Hypothalamus (tissue), 51 donors: ENCODE data around the gene GPC6.

Experiments used
- DNase-seq, 51 donors: peaks; one replicate each; lab custom pipeline; 2025; lab: John Stamatoyannopoulos, UW

GPC6 gene

DNA sequence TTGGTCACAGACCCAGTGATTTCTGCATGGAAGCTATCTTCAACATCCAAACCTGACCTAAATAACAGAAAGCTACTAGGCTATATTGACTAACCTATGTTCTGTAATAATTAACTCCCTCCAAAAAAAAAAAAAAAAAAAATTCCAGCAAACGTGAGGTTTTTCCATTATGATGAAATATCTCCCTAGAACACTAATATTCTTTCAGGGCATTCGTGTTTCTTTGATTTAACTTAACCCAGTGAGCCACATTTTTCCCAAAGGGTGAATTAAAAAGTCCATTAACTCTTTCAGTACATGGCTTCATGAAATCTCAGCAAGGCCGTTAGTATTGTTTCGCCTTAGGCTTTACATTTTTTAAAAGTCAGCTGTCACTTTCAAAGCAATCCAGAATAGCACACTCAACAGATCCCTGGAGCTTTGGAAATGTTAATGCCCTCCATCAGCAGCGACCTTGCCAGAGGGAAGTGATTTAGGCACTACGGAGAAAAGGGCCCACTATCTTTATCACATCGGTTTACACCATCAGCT lies 1077.1 kb downstream of the GPC6 start:
- DNase-seq = no peak

DNA sequence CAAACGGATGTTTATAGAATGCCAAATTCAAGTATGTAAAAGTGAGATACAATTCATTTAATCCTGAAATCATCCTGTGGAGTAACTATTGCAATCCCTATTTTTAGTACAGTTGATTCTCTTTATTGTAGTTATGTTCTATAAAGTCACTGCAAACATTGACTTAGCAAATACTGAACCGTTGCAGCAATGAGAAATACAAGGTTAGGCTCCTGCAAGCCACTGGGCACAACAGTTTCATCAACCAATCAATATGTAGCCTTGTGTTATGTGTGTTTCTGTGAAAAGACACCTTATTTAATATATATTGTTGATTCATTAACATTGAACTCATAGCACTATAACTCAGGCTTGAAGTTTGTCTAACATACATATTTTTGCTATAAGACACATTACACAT lies 1078.4 kb downstream of the GPC6 start:
- no peak for DNase-seq

DNA sequence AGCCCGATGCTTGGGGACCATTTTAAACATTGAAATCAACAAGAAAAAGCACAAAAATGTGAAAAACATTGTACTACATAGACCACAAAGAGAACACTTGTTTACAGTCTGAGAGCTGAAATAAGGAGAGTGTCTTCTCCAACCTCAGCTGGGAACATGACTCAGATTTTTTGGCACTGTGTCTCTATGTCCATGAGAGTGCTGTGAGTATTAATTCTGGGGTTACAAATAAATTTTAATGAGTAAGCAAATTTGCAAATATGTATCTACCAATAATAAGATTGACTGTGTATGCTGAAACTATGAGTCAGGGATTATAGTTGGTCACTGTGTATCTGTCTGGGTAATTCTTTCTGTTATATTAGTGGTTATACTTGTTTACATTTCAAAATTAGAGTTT lies 1078.9 kb downstream of the GPC6 start:
- DNase-seq = no peak

DNA sequence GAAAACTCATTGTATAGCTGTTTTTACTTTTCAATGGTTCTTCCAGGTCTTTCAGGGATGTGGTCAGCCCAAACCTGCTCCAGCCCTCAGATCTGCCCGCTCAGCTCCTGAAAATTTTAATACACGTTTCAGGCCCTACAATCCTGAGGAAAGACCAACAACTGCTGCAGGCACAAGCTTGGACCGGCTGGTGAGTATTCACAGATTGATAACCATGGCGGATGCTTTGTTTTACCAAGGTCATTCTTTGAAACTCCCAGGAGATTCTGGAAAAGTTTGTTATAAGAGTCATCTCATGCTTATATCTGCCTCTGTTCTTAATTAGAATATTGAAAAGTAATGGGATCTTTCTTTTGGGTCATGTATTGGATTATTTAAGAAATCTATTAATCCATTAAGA lies 1079.3 kb downstream of the GPC6 start:
- DNase-seq = no peak

DNA sequence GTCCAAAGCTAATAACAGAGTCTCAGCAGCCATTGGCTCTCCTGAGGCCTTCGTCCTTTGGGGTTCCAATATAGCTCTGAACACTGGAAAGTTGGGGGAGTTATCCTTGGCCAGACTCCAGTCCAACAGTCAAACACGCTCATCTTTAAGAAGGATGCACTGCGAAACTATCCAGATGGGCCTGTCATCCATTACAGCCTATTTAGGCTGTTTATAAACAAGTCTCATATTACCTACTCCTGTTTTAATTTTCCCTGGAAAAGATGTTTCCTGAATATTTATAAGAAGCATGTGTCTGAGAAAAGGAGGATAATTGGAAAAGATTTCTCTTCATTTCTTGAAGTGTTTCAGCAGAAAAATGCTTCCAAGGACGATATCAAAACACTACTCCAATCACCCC lies 1082.2 kb downstream of the GPC6 start:
- DNase-seq = no peak

DNA sequence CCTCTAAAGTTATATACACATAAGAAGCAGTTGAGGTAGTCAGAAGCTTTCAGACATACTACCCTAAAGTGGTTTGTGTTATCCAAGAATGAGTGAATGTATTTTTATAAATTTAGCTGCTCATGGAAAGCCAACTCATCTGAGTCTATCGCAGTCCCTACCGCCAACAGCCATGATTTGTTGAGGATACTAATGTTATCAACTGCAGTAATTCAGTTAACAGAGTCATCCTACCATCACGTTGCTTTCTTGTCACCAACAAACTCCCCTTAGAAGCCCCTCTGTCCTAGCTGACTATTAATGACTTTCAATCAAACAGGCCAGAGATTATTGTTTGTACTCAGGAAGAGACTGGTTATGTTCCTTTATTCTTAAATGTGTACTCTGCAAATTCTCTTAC lies 1083.0 kb downstream of the GPC6 start:
- no peak for DNase-seq

DNA sequence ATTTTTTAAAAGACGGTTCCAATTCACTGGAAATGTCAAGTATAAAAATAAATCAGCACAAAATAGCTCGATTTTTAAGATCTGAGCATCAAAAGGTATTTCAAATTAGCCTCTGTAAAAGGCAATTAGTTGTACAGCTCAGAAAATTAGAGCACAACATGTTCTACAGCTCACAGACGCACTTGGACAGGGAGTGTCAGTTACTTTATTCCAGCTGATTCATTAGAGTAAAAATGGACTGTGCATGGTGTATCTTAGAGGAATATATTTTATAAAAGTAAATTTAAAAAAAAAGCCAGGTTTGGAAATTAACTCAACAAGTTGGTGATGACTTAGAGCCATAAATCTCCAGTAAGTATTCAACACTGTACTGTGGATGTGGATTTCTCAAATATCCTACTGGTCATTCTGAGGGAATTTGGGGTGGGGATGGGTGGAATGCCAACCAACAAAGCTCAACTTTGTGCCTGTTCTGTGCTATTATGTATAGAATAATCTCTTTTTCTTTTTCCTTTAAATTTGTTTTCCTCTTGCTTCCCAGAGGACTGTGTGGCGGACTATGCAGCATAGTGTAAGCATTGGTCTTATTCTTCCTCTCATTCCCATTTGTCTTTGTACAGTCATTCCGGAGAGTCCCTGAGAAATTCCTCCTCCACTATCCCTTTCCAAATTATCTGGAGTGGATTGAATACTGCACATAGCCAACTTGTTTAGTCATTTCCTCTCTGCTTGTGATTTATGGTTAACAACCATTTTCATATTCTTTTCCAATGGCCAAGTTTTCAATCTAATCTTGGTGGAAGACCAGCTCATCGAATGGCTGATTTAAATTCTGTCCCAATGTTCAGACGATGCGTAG lies 1083.6 kb downstream of the GPC6 start:
- peak in 1 of 51 donors; percentile 26 for DNase-seq

DNA sequence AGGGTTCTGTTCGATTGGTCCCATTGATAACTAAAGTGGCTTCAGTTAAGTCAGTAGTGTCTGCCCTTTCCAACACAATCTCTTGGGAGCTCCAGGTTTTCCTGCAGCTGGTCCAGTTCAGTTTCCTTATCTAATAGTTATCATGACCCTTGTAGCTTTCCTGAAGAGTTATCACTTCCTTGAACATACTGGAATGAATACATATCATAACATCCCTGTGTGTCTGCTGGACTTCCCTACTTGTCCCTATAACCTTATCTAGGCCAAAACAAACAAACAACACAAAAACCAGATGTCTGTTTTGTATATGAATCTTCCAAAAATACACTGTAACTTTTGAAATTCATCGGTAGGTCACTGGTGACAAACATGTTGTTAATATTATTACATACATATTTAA lies 1085.3 kb downstream of the GPC6 start:
- no peak for DNase-seq

DNA sequence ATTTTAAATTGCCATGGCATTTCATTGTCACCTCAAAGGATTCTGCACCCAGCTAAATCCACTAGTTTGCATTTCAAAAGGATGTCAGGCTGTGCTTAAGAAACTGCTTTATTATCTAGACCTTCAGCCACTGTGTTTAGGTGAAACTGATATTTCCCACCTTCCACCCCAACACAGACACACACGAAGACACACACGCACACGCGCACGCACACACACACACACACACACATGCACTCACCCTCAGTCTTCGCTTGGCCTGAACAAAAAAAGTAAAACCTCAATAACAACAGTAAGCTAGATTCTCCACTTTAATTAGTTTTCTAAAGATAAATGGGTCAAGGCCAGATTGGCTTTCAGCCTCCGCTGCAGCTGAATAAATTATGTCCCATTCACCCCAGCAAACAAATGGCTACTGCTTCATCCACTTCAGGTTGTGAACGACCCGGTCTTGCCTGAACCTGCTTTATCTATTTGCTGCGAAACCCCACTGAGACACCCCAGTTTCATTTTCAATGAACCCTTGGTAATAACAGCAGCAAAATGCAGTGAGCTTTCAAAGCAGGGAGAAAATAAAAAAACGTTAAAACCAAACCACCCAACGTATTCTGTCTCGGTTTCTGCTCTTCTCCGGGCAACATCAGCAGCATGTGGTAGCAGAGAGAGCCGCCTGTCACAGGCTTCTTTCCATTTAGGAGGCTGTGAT lies 1086.1 kb downstream of the GPC6 start:
- DNase-seq = peak in 9 of 51 donors; percentile 5 to 40 (median 9)

DNA sequence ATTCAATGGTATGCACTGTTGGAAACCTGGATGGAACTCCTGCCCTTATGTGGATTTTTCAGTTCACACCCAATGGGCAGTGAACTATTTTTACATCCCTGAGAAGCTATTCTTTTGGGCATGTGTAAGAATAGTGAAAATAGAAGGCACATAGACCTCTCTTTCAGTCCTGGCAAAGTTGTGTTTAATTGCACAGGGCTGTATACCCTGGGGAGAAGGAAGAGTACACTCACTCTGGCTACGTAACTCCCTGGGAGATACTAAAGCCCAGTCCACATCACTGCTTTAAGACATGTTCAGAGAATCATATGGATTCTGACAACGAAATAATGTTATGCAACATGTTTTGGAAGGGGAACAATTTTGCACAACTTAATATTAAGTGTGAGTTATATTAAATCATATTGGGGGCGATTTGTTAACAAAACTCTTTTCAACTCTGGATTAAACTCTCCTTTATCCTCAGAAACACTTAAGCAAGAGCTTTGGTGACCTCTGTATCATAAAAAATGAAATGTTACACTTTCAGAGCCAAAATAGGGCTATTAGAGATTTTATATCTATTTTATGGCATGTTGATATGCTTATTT lies 1086.8 kb downstream of the GPC6 start:
- DNase-seq = no peak

DNA sequence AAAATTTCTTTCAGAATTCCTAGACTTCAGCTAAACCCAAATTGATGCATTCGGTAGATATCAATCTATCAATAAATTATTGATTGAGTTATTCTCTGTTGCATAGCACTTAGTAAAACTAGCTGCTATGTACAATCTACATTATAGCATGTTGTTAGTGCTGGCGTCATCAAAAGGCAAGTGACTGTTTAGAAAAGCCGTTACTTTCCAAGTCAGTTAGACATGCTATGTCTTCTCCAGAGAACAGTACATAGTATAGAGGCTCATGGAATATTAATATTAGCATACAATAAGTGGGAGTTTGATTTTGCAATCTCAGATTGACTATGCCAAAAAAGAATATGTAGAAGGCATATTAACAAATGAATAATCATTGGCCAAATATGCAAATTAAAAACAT lies 1087.3 kb downstream of the GPC6 start:
- DNase-seq = no peak

DNA sequence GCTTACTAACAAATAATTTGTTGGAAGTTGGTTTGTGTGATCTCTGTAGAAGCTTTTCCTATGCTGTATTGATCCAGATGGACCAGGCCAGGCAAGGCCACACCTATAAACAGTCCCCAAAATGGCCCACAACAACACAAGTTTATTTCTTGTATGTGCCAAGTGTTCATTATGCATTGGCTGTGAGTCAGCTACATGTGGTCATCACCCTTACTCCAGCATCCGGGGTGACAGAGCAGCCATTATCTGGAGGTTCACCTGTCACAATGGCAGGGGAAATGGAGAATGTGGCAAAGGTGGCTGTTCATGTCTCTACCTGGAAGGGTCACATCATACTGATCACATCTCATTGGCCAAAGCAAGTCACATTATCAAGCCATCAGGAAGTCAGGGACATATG lies 1088.6 kb downstream of the GPC6 start:
- no peak for DNase-seq

DNA sequence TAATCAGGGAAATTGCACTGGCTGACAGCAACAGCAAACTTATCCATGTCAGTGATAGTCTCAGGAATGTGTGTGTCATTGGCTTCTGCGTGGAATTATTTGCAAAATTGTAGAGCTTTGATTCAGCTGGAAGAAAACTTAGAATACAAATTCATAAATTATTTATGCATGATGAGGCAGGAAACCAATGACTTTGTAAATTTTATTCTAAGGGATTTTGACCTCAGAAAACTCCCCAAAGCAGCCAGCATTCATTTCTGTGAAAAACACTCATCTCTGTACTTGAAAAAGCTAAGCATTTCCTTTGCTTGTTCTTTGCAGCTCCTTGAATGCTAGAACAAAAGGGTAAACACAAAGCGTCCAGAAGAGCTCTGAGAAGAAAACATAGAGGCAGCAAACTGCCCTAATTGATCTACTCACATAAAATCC lies 1090.5 kb downstream of the GPC6 start:
- DNase-seq = peak in 1 of 51 donors; percentile 4

DNA sequence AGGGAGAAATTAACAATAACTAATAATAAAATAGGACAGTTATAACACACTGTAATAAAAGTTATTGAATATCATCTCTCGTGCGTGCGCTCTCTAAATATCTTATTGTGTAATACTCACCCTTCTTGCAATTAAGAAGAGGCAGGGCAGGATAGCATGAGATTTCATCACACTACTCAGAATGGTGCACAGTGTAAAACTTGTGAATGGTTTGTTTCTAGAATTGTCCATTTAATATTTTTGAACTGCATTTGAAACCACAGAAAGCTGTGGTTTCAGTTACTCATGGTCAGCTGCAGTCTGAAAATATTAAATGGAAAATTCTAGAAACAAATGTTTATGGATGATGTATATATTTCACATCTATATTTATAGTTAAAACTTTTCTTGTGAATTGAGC lies 1091.8 kb downstream of the GPC6 start:
- no peak for DNase-seq

DNA sequence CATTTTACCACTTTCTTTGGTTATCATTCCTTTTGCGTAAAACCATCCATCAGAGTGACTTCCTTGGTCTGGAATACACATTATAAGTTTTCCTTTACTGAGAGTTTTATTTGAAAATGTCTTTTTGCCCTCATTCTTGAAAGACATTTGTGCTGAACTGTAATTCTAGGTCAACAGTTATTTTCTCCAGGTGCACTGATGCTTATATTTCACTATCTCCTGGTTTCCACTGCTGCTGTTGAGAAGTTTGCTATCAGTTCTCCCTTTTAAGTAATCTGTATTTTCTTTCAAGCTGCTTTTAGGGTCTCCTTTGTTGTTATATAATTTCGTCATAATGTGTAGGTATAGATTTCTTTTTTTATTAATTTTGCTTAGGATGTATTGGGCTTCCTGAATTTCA lies 1092.9 kb downstream of the GPC6 start:
- DNase-seq = no peak

DNA sequence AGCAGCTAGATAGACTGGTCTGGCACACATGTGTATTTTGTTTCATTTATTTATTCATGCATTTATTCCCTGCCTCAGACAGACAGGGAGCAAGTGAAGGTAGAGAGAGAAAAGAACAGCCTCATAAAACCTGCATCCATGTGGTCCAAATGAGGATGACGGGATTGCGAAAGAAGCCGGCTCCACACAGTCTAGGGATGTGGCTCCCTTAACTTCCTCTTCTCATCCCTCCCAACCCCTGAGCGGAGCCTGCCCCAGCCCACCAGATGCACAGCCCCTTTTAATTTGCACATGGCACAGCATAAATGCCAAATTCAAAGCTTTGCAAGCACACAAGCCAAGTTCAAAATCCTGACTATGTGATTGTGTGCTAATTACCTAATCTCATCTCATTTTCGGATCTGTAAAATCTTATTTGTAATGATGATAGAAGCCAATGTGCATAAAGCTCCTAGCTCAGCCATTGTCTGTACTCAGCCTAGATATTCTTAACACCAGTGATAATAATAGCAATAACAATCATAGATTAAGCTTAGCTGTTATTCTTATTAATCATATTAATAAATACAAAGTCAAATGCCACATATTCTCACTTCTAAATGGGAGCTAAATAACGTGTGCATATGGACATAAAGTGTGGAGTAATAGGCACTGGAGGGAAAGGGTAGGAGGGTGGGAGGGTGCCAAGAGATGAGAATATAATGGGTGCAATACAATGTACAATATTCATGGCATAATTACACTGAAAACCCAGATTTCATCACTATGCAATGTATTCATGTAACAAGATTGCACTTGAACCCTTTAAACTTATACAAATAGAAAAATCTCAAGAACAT lies 1096.5 kb downstream of the GPC6 start:
- no peak for DNase-seq

DNA sequence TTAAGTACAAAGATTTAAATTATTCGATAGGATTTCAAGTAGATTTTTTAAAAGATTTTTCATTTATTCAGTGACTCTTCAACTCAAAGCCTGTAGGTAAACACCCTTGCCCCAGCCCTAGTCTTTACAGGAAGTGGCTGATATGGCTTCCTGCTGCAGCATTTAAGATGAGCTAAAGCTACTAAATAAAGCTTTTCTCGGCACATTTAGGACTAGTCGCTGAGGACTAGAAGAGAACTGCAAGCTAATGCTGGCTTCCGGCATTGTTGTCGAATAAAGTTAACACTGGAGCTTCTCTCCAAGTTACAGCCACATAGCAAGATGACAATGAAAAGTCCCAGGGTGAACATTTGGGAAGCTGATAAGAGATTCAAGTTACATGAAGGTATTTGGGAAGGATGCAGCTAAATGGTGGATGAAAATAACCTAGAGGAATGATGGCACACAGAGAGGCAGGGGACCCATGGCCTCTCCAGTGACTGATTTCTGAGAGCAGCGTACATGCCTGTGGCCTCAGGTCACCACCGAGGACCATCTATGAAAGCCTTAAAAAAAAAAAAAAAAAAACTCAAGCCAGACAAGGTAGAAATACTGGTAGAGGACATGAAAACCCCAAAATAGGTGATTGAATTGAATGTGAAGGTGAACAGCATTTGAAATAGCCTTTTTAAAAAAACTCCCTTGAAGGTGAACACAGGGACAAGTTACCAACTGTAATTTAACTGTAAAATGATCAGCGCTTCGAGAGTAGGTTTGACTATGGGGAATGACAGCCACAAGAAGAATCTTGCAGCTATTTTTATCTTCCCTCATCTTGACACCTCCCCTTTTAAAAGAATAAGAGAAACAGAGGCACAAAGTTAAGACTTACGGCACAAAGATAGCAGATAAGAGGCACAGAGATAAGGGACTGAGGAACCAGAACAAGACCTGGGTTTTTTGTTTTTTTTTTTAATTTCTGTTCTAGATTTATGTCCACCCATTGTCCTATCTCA lies 1097.5 kb downstream of the GPC6 start:
- no peak for DNase-seq

DNA sequence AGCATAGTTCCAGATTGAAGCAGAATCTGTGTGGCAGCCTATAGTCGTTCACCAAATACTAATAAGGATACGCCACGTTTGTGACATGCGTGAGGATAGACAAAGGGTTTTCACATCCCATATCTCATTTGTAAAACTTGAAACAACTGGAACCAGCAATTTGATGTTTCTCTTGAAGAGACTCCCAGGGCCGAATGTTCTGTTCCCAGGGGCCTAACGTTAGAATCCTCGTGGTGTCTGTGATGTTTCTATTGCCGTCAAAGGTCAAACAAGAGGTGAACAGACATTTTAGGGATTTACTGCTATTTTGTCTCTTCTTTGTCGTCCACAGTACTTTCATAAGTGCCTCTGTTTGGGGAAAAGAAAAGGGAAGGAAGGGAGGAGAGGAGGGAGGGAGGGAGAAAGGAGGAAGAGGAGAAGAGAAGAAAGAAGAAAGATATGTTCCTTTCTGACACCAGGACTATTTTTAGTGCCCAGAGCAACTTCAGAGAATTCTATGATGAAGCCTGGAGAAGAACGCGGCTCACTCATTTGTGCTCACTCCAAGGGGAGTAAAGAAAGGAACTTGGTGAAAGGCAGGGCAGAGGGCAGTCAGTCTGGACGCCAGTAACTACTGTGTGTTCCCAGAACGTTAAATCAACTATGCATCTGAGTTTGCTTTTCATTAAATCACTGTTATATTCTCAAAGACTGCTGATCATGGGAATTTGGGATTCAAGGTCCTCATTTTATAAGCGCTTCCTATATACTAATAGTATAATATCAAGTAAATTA lies 1098.3 kb downstream of the GPC6 start:
- no peak for DNase-seq

DNA sequence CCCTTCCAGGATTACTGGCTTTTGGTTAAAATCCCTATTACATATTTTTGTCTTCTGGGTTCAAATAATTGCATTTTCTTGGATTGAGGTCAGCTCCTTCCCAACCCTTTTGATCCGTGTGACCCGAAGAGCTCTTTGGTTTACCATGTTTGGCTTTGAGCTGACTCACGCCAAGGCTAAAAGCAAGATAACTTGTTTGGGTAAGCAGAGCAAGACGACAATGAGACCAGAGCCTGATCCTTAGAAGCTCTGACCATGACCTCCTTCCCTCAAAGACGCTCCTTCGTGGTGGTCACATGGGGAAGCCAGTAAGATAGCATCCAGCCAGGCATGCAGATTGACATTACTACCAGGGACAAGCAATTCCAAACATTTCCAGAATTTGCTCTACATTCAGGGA lies 1099.0 kb downstream of the GPC6 start:
- no peak for DNase-seq
